Liver (tissue), 5 donors: ENCODE data around the gene LIPG. TPM values are rescaled to one million over a fixed set of nuclear protein-coding genes. Genes with fewer than 3 reads are reported as not detected.

Experiments used
- JUND ChIP-seq, 2 donors: IDR thresholded peaks; 2 replicates each; pipeline ENCODE4 v1.6.1; 2016; ENCODE audit warnings: antibody characterized with exemption in 2 of 2
- SP1 ChIP-seq: IDR thresholded peaks from 2 replicates; pipeline ENCODE4 v1.6.1; 2018; ENCODE audit warnings: antibody characterized with exemption, mild to moderate bottlenecking
- ZBTB33 ChIP-seq: IDR thresholded peaks from 2 replicates; pipeline ENCODE4 v1.6.1; 2016; ENCODE audit warnings: antibody characterized with exemption
- polyA plus RNA-seq, 2 donors: library from polyadenylated mRNA; stranded (reverse) in 1 of 2; unstranded in 1 of 2; fragments of 200-250 nt in 1 of 2; fragments of >200 nt in 1 of 2; fragmentation: Nextera tagmentation in 1 of 2; extraction: Ambion mirVana in 1 of 2; gene quantifications; one replicate each; pipeline versions ENCODE4 v1.2.1 to v1.2.3, GENCODE V29; 2013 to 2015
- total RNA-seq, 2 donors: library from RNA; depleted of rRNA; stranded (reverse); fragments of >200 nt; gene quantifications; one replicate each; pipeline ENCODE4 v1.2.3, GENCODE V29; 2014
- donor health status: healthy.
- donor health status: healthy.
- donor health status: healthy.

Gene LIPG
- total and polyA plus RNA-seq, 4 donors = 2.8 to 150 (median 39.7) TPM

DNA sequence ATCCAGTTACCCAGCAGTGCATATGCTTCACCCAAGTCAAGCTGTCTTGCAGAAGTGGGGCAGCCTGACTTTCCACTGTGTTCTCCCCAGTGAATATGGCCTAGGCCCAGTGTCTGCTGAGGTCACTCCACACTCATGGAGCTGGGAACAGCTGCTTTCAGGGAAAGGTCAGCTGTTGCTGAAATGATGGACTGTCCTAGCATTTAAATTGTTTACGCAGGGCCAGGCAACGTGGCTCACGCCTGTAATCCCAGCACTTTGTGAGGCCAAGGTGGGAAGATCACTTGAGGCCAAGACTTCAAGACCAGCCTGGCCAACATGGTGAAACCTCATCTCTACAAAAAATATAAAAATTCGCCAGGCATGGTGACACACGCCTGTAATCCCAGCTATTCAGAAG is 86.5 kb downstream of the LIPG start (continued):
- no peak for TF ChIP-seq ZBTB33
- no peak for TF ChIP-seq JUND (IDR thresholded peaks at IDR 0.05)
- no peak for TF ChIP-seq SP1

Other genes starting within 250 kb of the LIPG start
- gene DYM, start 101.4 kb upstream of the LIPG start, total RNA-seq = 10 to 100 TPM; 18.3 to 21.1 TPM
- gene DYM, start 101.4 kb upstream of the LIPG start, polyA plus RNA-seq = 10 to 100 TPM; 11.3 to 13.3 TPM
- 10 to 100 TPM; 12.4 to 14.5 TPM for gene C18orf32, start 74.8 kb upstream of the LIPG start, total RNA-seq
- 10 to 100 TPM; 45.1 to 63.2 TPM for gene C18orf32, start 74.8 kb upstream of the LIPG start, polyA plus RNA-seq
- gene RPL17, start 69.6 kb upstream of the LIPG start, total RNA-seq = 1,000 to 10,000 TPM in 1 of 2 donors, 100 to 1,000 TPM in 1; 407 to 1,066 TPM
- gene RPL17, start 69.6 kb upstream of the LIPG start, polyA plus RNA-seq = 100 to 1,000 TPM; 362 to 723 TPM